HG02610 (cell line): Measurements from ENCODE around the gene NTMT2.
"Not testable (repeated sequence)": the region's sequence is repeated elsewhere in the genome, so short reads cannot be mapped to it uniquely, and the experiment has no call there.

ENCODE experiments used
- ATAC-seq: cut with Tn5 transposase; IDR thresholded peaks from one replicate; pipeline ENCODE4 v1.9.1; 2021; ENCODE audit warnings: mild to moderate bottlenecking, moderate library complexity; ENCODE audit not compliant: unreplicated experiment

NTMT2 gene

GRCh38 chr1:170156594-170156993, 10.8 kb downstream of the NTMT2 start:
- no peak for ATAC-seq

GRCh38 chr1:170157820-170158219, 12.1 kb downstream of the NTMT2 start:
- no peak for ATAC-seq

- ATAC-seq, result no peak
Observed at GRCh38 chr1:170162459-170163246, 16.9 kb downstream of the NTMT2 start.

- no peak for ATAC-seq
Observed at GRCh38 chr1:170164103-170164763, 18.5 kb downstream of the NTMT2 start.

GRCh38 chr1:170166518-170167180, 20.9 kb downstream of the NTMT2 start:
- ATAC-seq, result no peak

- no peak for ATAC-seq
Observed at GRCh38 chr1:170168265-170168664, 22.5 kb downstream of the NTMT2 start.

GRCh38 chr1:170170513-170170912, 24.8 kb downstream of the NTMT2 start:
- not testable (repeated sequence) for ATAC-seq

GRCh38 chr1:170174395-170174794, 28.6 kb downstream of the NTMT2 start:
- no peak for ATAC-seq

GRCh38 chr1:170175041-170175440, 29.3 kb downstream of the NTMT2 start:
- ATAC-seq, result no peak

GRCh38 chr1:170175484-170175883, 29.7 kb downstream of the NTMT2 start:
- ATAC-seq, result no peak

- no peak for ATAC-seq
Observed at GRCh38 chr1:170176772-170177171, 31.0 kb downstream of the NTMT2 start.

- ATAC-seq, result no peak
Observed at GRCh38 chr1:170182442-170182841, 36.7 kb downstream of the NTMT2 start.

- no peak for ATAC-seq
Observed at GRCh38 chr1:170192546-170192945, 46.8 kb downstream of the NTMT2 start.

GRCh38 chr1:170194451-170194850, 48.7 kb downstream of the NTMT2 start:
- ATAC-seq, result no peak

- ATAC-seq, result no peak
Observed at GRCh38 chr1:170196490-170197236, 50.9 kb downstream of the NTMT2 start.

- no peak for ATAC-seq
Observed at GRCh38 chr1:170198090-170198489, 52.3 kb downstream of the NTMT2 start.

- no peak for ATAC-seq
Observed at GRCh38 chr1:170198584-170198983, 52.8 kb downstream of the NTMT2 start.

GRCh38 chr1:170200161-170200560, 54.4 kb downstream of the NTMT2 start:
- no peak for ATAC-seq

GRCh38 chr1:170200621-170201397, 55.0 kb downstream of the NTMT2 start:
- ATAC-seq, result no peak

- ATAC-seq, result no peak
Observed at GRCh38 chr1:170203693-170204092, 57.9 kb downstream of the NTMT2 start.
